Activated gamma-delta T cell treated with Interleukin-2 at 50 U/mL for 16 hours (primary cell): ENCODE data around the gene TBX4.

Experiments used
- DNase-seq: peaks from one replicate; pipeline ENCODE4 v3.0.0-alpha.2; 2020

Gene TBX4

DNA sequence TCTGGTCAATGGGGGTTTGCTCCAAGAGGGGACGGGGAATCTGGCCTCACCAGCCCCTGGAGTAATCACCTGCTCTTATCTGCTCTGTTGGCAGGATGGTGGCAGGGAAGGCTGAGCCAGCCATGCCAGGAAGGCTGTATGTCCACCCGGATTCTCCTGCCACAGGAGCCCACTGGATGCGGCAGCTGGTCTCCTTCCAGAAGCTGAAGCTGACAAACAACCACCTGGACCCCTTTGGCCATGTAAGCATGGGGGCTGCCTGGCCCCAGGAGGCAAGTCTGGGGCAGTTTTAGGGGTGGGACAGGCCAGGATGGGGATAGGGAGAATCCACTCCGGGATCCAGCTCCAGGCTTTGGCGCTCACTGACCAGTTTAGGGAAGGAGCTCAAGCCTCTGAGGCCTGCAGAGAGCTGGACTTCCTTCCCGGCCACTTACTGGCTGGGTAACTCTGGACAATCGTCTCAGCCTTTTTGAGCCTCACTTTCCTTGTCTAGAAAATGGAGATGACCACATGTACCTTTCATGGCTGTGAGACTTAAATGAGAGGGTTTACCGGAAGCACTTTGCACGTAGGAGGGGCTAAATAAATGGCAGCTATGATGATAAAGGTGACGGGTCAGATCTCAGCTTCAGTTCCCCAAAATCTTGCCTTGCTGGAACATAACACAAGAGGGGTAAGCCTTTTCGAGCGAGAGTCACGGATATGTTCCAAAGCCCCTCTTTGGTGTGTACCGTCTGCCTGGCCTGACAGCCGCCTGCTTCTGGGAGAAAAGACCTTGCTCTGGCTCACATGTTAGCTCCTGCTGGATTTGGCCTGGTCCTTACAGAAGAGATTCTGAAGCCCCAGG lies 15.4 kb downstream of the TBX4 start:
- DNase-seq = no peak

DNA sequence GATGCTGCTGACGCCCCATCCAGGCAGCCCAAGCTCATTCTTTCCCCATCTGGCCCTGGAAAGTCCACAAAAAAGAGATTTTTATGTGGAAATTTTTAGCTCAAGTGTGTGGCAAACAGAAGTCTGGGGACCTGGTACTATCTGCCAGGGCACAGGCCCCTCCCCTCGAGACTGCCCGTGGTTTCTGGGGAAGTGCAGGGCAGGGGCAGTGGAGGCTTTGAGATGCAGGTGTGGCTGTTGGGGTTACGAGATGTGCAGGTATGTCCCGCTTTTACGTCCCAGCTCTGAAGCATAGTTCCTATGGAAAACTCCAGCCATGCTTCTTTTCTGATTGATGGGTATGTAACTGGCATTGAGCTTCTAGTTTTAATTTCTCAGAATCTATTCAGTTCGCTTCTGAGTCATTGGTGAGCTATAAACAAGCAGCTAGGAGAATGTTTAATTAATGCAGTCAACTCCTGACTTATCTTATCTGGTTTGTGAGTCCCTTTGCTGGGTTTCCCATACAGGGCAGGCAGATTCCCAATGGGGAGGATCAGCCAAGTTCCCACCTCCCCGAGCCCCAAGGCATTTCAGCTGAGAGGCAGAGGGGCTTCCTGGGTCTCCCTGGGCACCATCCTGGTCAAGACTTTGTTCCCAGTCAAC lies 16.2 kb downstream of the TBX4 start:
- DNase-seq = no peak

DNA sequence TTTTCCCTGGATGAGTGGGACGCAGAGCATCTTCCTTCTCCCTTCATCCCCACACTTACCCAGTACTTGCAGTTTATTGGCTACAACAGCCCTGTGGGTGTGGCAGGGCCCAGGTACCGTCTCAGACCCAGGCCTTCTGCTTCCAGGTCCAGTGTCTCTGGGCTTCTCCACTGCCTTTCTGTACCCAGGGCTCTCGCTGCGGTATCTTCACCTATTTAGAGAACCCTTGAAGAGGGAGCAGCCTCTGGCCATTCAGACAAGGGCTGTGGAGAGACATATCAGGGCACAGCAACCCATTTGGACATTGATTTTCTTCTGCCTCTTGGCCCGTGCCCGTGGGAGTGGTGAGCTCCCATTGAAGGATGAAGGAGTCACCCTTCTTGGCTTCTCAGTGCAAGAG lies 17.3 kb downstream of the TBX4 start:
- no peak for DNase-seq

DNA sequence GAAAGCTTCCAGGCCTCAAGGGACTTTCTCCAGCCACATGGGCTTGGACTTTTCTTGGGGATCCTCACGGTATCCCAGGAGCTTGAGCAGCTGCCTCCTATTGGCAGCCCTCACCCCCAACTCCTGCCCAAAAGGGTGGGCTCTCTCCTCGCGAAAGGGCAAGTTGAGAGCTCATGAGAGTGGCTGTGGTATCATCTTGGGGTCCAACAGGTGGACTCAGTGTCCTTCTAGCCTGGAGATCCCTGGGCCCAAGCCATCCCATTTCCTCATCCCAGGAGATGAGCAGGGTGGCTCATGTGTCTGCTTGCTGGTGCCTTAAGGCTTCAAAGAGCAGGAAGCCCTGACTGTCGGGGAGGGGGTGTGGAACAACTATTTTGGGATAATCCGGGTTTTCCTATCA lies 17.7 kb downstream of the TBX4 start:
- DNase-seq = no peak

DNA sequence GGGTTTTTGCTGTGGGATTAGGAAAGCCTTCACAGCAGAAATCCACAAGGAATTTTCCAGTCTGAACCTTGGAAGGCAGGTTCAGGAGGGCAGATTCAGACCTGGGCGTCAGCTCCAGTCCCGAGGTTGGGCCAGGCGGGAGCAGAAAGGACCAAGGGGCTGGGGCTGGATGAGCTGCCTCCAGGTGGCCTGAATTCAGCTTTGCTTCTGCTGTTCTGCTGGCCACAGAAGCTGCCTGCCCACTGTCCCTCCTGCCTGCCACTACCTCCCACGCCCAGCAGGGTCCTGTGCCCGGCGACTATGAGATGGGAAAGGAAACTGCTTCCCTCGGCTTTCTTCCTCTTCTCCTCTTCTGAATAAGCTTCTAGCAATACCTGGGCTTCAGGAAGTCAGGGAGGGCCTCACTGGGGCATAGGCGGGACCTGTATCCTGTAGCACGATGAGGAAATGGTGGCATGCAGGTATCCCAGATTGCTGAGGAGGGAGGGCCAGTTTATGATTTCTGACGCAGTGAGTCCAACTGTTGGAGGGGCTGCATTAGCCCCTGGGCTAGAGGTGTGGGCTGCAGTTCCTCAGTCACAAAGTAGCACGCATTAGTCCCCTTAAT lies 18.4 kb downstream of the TBX4 start:
- no peak for DNase-seq

DNA sequence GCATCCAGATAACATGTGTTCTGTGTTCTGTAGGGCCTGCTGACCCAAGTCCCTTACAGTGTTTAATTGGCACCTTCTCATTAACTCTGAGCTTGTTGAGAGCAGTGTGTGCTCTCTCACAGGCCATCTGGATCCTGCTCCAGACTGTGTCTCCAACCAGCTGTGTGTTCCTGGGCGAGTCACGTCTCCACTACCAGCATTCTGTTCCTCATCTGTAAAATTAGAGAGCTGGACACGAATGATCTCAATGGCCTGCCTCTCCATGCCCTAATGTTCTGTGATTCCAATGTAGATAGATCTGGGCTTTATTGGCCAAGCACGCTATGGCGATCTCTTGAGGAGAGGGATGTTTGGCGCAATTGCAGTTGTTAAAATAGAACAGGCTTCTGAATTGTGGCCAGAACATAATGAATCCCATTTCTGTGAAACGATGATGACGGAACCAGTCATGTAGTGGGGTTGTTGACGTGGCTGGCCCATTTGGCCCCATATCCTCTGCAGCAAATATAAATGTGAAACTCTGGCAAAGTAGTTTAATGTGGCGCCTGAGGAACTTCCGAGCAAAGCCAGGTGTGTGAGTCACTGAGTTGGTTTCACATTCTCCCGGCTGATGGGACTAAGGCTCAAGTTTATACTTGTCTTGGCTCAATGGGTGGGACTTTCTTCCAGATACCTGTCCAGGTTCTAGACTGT lies 22.2 kb downstream of the TBX4 start:
- DNase-seq = no peak

- no peak for DNase-seq
These were observed 22.7 kb downstream of the TBX4 start for GRCh38 chr17:61474934-61475333.

GRCh38 chr17:61475726-61476125 lies 23.5 kb downstream of the TBX4 start:
- DNase-seq = no peak

- no peak for DNase-seq
These were observed 24.4 kb downstream of the TBX4 start for GRCh38 chr17:61476476-61477203.

DNA sequence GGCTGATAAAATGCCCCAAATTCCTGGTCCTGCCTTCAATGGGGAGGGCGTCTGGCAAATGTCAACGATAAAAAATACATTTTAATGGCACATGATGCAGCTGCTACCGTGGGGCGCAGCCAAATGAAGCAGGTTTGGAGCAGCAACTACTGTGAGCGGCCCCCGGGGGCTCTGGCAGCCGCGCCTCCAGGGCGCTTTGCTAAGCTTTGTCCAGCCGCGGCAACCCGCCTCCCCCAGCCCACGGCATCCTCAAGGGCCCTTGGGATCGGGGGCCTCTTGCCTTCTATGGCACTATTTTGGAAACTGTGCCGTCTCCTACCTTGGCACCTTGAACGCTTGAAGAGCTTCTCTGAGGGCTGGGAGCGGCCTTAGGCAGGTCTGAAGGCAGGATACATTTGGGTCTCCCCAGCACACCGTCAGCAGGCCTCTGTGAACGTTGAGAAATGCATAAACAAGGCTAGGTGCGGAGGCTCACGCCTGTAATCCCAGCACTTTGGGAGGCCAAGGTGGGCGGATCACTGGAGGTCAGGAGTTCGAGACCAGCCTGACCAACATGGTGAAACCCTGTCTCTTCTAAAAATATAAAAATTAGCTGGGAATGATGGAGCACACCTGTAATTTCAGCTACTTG lies 25.1 kb downstream of the TBX4 start:
- DNase-seq = no peak

GRCh38 chr17:61478026-61478789 lies 26.0 kb downstream of the TBX4 start:
- no peak for DNase-seq

DNA sequence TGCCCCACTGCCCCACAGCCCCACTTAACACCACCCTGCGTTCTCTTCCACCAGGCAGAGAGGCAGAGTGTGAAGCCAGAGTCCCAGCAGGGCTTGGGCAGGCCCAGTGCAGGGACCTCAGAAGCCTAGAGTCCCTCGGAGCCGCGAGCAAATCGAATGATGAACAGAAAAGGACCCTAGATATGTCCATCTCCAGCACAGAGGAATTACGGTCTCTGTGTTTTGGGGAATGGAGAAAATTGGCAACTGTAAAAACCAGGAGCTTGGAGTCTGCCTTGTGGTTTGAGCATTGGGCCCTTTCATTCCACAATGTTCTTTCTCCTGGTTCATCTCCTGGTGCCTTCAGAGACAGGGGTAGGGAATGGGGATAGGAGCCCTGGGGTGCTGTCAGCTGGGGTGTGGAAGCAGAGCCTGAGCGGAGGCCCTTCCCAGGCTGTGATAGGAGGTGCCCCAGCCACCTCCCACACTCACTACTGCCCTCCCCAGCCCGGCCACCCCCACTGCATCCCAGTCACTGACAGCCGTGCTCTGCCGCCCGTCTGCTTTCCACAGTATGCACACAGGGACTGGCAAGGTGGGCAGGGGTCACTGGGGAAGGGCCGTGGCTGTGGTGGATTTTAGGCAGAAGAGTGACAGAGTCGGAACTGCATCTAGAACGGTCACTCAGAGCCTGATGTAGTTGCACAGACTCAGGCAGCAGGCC lies 26.7 kb downstream of the TBX4 start:
- DNase-seq = no peak

DNA sequence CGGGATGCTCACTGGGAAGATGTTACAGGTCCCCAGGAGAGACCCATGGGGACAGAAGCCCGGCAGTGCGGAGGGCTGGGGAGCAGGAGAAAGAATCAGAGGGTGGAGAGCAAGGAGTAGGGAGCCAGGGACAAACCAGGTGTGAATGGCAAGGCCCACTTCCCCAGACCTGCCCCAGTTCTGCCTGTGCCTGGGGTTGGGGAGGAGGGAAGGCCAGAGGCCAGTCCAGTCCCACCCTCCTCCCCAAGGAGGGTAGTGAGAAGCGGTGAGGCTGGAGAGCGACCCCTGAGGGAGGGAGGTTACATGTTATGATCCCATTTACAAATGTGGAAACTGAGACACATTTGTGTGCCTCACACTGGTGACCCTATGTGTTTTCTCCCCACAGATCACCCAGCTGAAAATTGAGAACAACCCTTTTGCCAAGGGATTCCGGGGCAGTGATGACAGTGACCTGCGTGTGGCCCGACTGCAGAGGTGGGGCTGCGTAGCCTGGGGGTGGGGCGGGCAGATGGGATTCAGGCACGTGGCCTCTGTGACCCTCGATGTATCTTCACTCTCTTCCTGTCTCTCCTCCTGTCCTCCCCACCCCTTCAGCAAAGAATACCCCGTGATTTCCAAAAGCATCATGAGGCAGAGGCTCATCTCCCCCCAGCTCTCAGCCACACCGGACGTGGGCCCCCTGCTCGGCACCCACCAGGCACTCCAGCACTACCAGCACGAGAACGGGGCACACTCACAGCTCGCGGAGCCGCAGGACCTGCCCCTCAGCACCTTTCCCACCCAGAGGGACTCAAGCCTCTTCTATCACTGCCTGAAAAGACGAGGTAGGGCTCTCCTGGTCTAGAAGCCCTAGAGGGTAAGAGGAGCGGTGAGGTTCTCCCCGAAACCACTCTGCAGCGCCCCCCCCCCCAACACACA lies 27.5 kb downstream of the TBX4 start:
- no peak for DNase-seq

DNA sequence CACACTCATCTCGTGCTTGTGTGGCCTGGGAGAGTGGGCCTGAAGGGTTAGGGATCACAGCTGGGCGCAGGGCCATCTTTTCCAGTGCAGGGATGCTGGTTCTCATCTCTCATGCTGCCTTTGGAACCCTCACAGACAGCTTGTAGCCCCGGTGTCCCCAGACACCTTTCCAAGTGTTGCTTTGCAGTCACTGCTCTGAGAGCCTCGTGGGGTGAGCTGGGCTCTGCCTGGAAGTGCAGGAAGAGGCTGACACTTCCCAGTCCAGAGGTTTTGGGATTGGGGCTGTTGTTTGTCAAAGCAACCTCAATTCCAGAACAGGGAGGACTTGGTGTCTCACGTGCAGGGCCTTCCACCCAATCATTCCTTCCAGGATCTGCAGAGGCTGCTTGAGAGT lies 28.2 kb downstream of the TBX4 start:
- no peak for DNase-seq

DNA sequence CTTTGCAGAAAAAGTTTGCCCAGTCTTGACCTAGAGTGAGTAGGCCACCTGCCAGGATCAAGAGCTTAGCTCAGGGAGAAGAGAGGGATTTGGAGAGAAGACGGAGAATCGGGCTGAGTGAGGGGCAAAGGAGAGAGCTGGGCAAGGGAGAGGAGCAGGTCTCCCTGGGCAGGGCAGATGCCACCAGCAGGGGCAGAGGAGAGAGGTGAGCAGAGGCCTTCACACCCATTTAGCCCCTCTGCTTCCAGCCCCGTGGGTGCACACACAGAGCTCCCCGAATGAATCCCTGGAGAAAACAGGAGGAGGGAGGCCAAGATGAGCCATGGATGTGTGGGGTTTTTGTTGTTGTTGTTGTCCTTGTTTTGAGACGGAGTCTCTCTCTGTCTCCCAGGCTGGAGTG lies 29.2 kb downstream of the TBX4 start:
- DNase-seq = no peak

- no peak for DNase-seq
These were observed 30.2 kb downstream of the TBX4 start for GRCh38 chr17:61482467-61482866.

DNA sequence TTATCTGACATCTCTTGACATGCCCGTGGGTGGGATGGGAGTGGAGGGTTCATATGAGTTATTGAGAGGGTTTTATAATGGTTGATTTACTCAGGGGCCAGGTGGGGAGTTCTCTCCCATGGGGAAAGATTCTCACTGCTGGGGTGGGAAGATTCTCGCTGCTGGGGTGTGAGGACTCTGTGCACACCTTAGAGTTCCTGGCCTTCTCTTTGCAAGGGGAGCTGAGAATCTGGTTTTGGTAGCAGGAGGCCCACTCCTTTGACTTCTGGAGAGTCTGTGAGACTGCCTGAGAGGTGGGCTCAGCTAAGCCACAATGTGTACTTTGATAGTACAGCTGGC lies 31.5 kb downstream of the TBX4 start:
- no peak for DNase-seq

DNA sequence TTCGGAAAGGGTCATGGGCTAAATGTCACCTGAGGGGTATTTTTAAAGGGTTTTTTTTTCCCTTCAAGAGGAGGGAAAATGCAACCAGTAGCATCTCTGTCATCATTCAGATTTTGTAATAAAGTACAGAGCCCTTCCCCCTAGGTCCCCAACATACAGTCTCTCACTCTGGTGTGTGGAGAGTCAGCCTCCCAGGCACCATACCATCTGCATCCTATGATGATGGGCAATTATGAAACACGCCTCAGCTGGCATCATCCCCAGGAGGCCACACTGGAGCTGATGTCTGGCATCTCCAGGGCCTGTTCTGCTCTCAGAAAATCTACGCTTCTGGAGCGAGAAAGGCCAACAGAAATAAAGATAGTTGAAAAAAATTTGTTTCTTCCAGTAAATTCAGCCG lies 32.0 kb downstream of the TBX4 start:
- no peak for DNase-seq

DNA sequence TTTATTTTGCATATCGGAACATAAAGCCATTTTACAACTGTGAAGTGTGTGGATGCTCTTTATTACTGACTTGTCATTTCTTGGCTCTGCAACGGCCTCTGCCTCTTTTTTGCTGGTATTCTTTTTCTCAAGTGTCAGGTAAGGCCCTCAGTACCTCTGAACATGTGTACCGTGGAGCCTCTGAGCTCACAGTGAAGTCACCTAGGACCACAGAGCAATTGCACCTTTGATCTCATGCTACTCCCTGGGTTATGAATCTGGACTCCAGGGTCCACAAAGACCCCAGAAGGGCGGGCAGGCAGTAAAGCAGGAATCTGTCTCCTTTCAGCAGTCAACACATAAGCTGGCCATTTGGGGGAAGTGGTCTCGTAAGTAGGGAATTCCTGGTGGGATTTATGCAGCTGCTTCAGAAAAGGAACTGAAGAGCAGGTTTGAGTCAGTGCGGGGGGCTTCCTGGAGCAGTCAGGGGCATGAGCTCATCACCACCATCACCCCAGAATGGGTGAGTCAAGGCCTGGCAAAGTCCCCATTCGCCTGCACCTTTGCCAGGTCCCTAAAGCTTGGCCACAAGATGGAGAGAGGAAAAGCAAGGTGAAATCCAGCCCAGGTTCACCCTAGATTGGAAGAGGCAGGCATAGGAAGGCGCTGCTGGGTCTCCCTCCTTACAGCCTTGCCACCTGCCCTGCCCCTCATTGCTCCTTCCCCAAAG lies 33.0 kb downstream of the TBX4 start:
- no peak for DNase-seq
